Hepatocyte (in vitro differentiated cells): ENCODE measurements around the gene OR1F1. TPM values are rescaled to one million over a fixed set of nuclear protein-coding genes. Genes with fewer than 3 reads are reported as not detected.
A peak's percentile ranks its signal among the peaks of the same experiment; 100 is the strongest.

Source experiments
- DNase-seq: peaks from one replicate; pipeline ENCODE4 v3.0.0-alpha.2; 2016; ENCODE audit warnings: low spot score
- H2AFZ ChIP-seq: fragments of 200-600 bp; sonication (generic); 2 replicates; pipeline ENCODE4 v1.6.0; 2016; ENCODE audit warnings: antibody characterized with exemption, mild to moderate bottlenecking
- H3K27ac ChIP-seq: fragments of 200-600 bp; sonication (generic); 2 replicates; pipeline ENCODE4 v1.5.1; 2016; ENCODE audit warnings: mild to moderate bottlenecking
- H3K27me3 ChIP-seq: fragments of 200-600 bp; sonication (generic); 2 replicates; pipeline ENCODE4 v1.6.1; 2016
- H3K36me3 ChIP-seq: fragments of 200-600 bp; sonication (generic); replicated peaks from 2 replicates; pipeline ENCODE4 v1.5.1; 2016; ENCODE audit warnings: low read depth; ENCODE audit not compliant: insufficient read depth
- H3K4me1 ChIP-seq: fragments of 200-600 bp; sonication (generic); 2 replicates; pipeline ENCODE4 v1.5.1; 2016; ENCODE audit warnings: mild to moderate bottlenecking, moderate library complexity; ENCODE audit not compliant: insufficient read depth
- H3K4me2 ChIP-seq: fragments of 200-600 bp; sonication (generic); 2 replicates; pipeline ENCODE4 v1.6.0; 2016
- H3K4me3 ChIP-seq: fragments of 200-600 bp; sonication (generic); 2 replicates; pipeline ENCODE4 v1.5.1; 2016; ENCODE audit warnings: mild to moderate bottlenecking
- H3K79me2 ChIP-seq: fragments of 200-600 bp; sonication (generic); 2 replicates; pipeline ENCODE4 v1.6.0; 2017; ENCODE audit warnings: mild to moderate bottlenecking
- H3K9me2 ChIP-seq: fragments of 200-600 bp; sonication (generic); replicated peaks from 2 replicates; pipeline ENCODE4 v1.6.0; 2017; ENCODE audit warnings: mild to moderate bottlenecking; ENCODE audit not compliant: insufficient read depth
- H3K9me3 ChIP-seq: fragments of 200-600 bp; sonication (generic); 2 replicates; pipeline ENCODE4 v1.5.1; 2016; ENCODE audit warnings: low read depth, mild to moderate bottlenecking
- H4K20me1 ChIP-seq: fragments of 200-600 bp; sonication (generic); 2 replicates; pipeline ENCODE4 v1.6.0; 2016; ENCODE audit warnings: mild to moderate bottlenecking; ENCODE audit not compliant: insufficient read depth, poor library complexity, severe bottlenecking
- EZH2 ChIP-seq: fragments of 200-600 bp; sonication (generic); IDR thresholded peaks from 2 replicates; pipeline ENCODE4 v1.6.1; 2016; ENCODE audit warnings: antibody characterized with exemption, mild to moderate bottlenecking, borderline replicate concordance
- EZH2phosphoT487 ChIP-seq: fragments of 200-600 bp; sonication (generic); IDR thresholded peaks from one replicate; pipeline ENCODE4 v1.6.1; 2018; ENCODE audit warnings: antibody characterized with exemption, mild to moderate bottlenecking, low read depth, moderate library complexity; ENCODE audit not compliant: unreplicated experiment, severe bottlenecking
- WGBS: methylation state at CpG from one replicate; pipeline ENCODE4 v1.1.6; 2016; ENCODE audit warnings: low lambda C conversion rate; ENCODE audit errors: missing lambda C conversion rate; 5-methylcytosine and 5-hydroxymethylcytosine counted together
- polyA plus RNA-seq: library from polyadenylated mRNA; unstranded; fragments of >200 nt; fragmentation: Nextera tagmentation; extraction: Ambion mirVana; gene quantifications from 2 replicates; pipeline ENCODE4 v1.2.1, GENCODE V29; 2016
- total RNA-seq: library from RNA; depleted of rRNA; stranded (reverse); fragments of >200 nt; gene quantifications from 2 replicates; pipeline ENCODE4 v1.2.3, GENCODE V29; 2014
- TF ChIP-seq, protein P1 (sequence below): fragments of 200-600 bp; sonication (generic); IDR thresholded peaks from 2 replicates; pipeline ENCODE4 v1.5.1; 2016; ENCODE audit warnings: antibody characterized with exemption, mild to moderate bottlenecking; ENCODE audit not compliant: poor library complexity

Gene OR1F1
- total and polyA plus RNA-seq, 2 experiments from 2014 or later, result not detected

GRCh38 chr16:3220839-3221238 is 32.8 kb downstream of the OR1F1 start:
- TF ChIP-seq EZH2phosphoT487 (no peak), EZH2 (no peak)
- TF ChIP-seq, protein P1, sequence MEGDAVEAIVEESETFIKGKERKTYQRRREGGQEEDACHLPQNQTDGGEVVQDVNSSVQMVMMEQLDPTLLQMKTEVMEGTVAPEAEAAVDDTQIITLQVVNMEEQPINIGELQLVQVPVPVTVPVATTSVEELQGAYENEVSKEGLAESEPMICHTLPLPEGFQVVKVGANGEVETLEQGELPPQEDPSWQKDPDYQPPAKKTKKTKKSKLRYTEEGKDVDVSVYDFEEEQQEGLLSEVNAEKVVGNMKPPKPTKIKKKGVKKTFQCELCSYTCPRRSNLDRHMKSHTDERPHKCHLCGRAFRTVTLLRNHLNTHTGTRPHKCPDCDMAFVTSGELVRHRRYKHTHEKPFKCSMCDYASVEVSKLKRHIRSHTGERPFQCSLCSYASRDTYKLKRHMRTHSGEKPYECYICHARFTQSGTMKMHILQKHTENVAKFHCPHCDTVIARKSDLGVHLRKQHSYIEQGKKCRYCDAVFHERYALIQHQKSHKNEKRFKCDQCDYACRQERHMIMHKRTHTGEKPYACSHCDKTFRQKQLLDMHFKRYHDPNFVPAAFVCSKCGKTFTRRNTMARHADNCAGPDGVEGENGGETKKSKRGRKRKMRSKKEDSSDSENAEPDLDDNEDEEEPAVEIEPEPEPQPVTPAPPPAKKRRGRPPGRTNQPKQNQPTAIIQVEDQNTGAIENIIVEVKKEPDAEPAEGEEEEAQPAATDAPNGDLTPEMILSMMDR, result no peak
- H3K4me1 ChIP-seq, result no peaks in the 10 kb centered on the region
- H3K79me2 ChIP-seq, result no peaks in the 10 kb centered on the region
- peaks cover 20% of the 10 kb centered on the region for H3K36me3 ChIP-seq
- WGBS, result 93% methylated on average over 10 of the region's 10 CpGs
- no peak overlapping the region for H3K4me2 ChIP-seq
- H2AFZ ChIP-seq, result no peak overlapping the region
- no peaks in the 10 kb centered on the region for H4K20me1 ChIP-seq
- H3K9me2 ChIP-seq, result no peaks in the 10 kb centered on the region
- no peak for DNase-seq
- H3K4me3 ChIP-seq, result no peak overlapping the region
- H3K27ac ChIP-seq, result no peak overlapping the region
- H3K9me3 ChIP-seq, result peaks cover 33% of the 10 kb centered on the region
- H3K27me3 ChIP-seq, result no peaks in the 10 kb centered on the region

GRCh38 chr16:3223913-3224515 is 36.0 kb downstream of the OR1F1 start:
- 95% methylated on average over 10 of the region's 10 CpGs for WGBS
- Histone ChIP-seq H2AFZ (no peak overlapping the region), H3K4me2 (no peak overlapping the region), H3K27ac (no peak overlapping the region), H3K79me2 (no peaks in the 10 kb centered on the region), H3K4me3 (no peak overlapping the region), H4K20me1 (no peaks in the 10 kb centered on the region), H3K9me3 (peaks cover 60% of the 10 kb centered on the region), H3K9me2 (no peaks in the 10 kb centered on the region), H3K4me1 (no peaks in the 10 kb centered on the region), H3K27me3 (no peaks in the 10 kb centered on the region), H3K36me3 (peaks cover 20% of the 10 kb centered on the region)
- no peak for DNase-seq
- TF ChIP-seq EZH2 (no peak), EZH2phosphoT487 (no peak)
- TF ChIP-seq, protein P1, result no peak

DNA sequence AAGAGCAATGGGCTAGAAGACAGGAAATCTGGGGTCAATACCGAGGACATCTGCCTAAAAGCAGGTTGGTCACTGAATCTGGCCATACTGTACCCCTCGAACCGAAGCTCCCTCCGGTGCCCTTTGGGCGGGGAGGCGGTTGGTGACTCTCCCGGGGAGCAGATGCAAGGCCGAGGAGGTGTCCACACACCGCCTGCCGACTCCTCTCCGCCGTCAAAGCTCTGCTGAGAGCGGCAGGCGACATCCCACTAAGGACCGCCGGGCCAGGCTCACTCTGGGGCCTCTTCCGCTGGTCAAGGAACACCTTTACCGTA is 46.5 kb downstream of the OR1F1 start:
- Histone ChIP-seq H2AFZ (peak overlapping the region; percentile 62), H3K4me1 (peaks cover 7% of the 10 kb centered on the region), H3K4me2 (peak overlapping the region; percentile 96), H3K79me2 (peaks cover 17% of the 10 kb centered on the region), H3K27ac (peak overlapping the region; percentile 96), H3K27me3 (no peaks in the 10 kb centered on the region), H3K36me3 (peaks cover 19% of the 10 kb centered on the region), H3K4me3 (peak overlapping the region; percentile 55), H4K20me1 (no peaks in the 10 kb centered on the region), H3K9me2 (no peaks in the 10 kb centered on the region), H3K9me3 (peaks cover 4% of the 10 kb centered on the region)
- no peak for DNase-seq
- 9% methylated on average over 18 of the region's 18 CpGs for WGBS
- TF ChIP-seq, protein P1, result no peak
- TF ChIP-seq EZH2 (no peak), EZH2phosphoT487 (no peak)
